GM04503 (cell line): ENCODE measurements around the gene UBR2.

ENCODE experiments used
- DNase-seq: peaks from one replicate; pipeline ENCODE4 v3.0.0-alpha.2; 2012; ENCODE audit warnings: low read depth

Gene UBR2

GRCh38 chr6:42563697-42564505 lies at the start of gene UBR2:
UBR2 (plus strand) TSS chr6:42564029; CDS start chr6:42564320, 291 bp downstream.
- peak; percentile 95 for DNase-seq

GRCh38 chr6:42514745-42515144 lies 49.1 kb upstream of the UBR2 start:
- DNase-seq, result no peak

- DNase-seq, result no peak
These were observed 44.0 kb upstream of the UBR2 start for GRCh38 chr6:42519779-42520178.

GRCh38 chr6:42520786-42521607 lies 42.8 kb upstream of the UBR2 start:
- peak; percentile 57 for DNase-seq

- no peak for DNase-seq
These were observed 41.8 kb upstream of the UBR2 start for GRCh38 chr6:42522036-42522435.

- DNase-seq, result no peak
These were observed 40.7 kb upstream of the UBR2 start for GRCh38 chr6:42522942-42523814.

GRCh38 chr6:42525206-42525605 lies 38.6 kb upstream of the UBR2 start:
- no peak for DNase-seq

- DNase-seq, result no peak
These were observed 37.2 kb upstream of the UBR2 start for GRCh38 chr6:42526616-42527015.

GRCh38 chr6:42527204-42527603 lies 36.6 kb upstream of the UBR2 start:
- no peak for DNase-seq

GRCh38 chr6:42530296-42530695 lies 33.5 kb upstream of the UBR2 start:
- DNase-seq, result no peak

GRCh38 chr6:42530751-42531150 lies 33.1 kb upstream of the UBR2 start:
- DNase-seq, result no peak

GRCh38 chr6:42532038-42532669 lies 31.7 kb upstream of the UBR2 start:
- DNase-seq, result no peak

GRCh38 chr6:42533794-42534193 lies 30.0 kb upstream of the UBR2 start:
- DNase-seq, result no peak

- DNase-seq, result no peak
These were observed 26.3 kb upstream of the UBR2 start for GRCh38 chr6:42537536-42537935.

GRCh38 chr6:42539135-42539534 lies 24.7 kb upstream of the UBR2 start:
- DNase-seq, result no peak

- no peak for DNase-seq
These were observed 18.5 kb upstream of the UBR2 start for GRCh38 chr6:42545226-42545773.

- DNase-seq, result no peak
These were observed 16.2 kb upstream of the UBR2 start for GRCh38 chr6:42547407-42548329.

GRCh38 chr6:42550277-42550676 lies 13.6 kb upstream of the UBR2 start:
- DNase-seq, result no peak

GRCh38 chr6:42551217-42551616 lies 12.6 kb upstream of the UBR2 start:
- DNase-seq, result no peak

GRCh38 chr6:42552380-42552779 lies 11.4 kb upstream of the UBR2 start:
- no peak for DNase-seq
